ENCODE results near the gene FTO.
"Not testable (repeated sequence)": the region's sequence is repeated elsewhere in the genome, so short reads cannot be mapped to it uniquely, and the experiment has no call there.

FTO gene

DNA sequence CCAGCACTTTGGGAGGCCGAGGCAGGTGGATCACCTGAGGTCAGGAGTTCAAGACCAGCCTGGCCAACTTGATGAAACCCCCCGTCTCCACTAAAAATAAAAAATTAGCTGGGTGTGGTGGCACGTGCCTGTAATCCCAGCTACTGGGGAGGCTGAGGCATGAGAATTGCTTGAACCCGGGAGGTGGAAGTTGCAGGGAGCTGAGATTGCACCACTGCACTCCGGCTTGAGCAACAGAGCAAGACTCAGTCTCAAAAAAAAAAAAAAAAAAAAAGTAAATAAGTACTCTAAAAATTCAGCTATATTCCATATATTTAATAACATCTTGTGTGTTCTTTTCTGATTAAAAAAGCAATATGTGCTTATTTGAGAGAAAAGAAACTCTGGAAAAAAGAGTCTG, 142.6 kb downstream of the FTO start:
- DNase-seq; H3K4me3 Mint-ChIP-seq; H3K27ac Mint-ChIP-seq; H3K9me3 Mint-ChIP-seq; ATAC-seq (replicated peaks); H3K27me3 Mint-ChIP-seq: not testable (repeated sequence)
- Mint-ChIP-seq H3K36me3 (peaks cover 13 to 23% of the 10 kb centered on the region in 2 donors), H3K4me1 (peaks cover 6 to 11% of the 10 kb centered on the region in 2 donors)

DNA sequence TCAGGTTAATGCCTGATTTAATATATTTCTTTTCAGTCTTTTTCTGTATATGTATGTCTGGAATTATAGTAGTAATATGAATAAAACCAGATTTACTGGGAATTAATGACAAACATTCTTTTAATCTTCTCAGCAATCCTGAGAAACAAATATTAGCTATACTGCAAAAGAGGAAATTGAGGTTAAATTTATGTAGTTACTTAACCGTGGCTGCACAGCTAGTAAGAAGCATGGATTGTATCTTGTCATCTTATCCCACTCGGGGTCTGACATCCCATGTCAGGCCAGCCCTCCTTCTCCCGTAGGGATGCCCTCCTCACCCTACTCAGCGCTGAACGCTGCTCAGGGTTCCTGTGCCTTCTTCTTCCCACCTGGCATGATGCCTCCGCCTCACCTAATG, 143.0 kb downstream of the FTO start:
- Mint-ChIP-seq H3K4me3 (no peak overlapping the region), H3K9me3 (no peaks in the 10 kb centered on the region), H3K36me3 (peaks cover 10 to 20% of the 10 kb centered on the region in 2 donors), H3K27me3 (no peaks in the 10 kb centered on the region), H3K4me1 (peaks cover 4 to 11% of the 10 kb centered on the region in 2 donors), H3K27ac (no peak overlapping the region)
- DNase-seq (no peak), ATAC-seq (replicated peaks) (no peak)

DNA sequence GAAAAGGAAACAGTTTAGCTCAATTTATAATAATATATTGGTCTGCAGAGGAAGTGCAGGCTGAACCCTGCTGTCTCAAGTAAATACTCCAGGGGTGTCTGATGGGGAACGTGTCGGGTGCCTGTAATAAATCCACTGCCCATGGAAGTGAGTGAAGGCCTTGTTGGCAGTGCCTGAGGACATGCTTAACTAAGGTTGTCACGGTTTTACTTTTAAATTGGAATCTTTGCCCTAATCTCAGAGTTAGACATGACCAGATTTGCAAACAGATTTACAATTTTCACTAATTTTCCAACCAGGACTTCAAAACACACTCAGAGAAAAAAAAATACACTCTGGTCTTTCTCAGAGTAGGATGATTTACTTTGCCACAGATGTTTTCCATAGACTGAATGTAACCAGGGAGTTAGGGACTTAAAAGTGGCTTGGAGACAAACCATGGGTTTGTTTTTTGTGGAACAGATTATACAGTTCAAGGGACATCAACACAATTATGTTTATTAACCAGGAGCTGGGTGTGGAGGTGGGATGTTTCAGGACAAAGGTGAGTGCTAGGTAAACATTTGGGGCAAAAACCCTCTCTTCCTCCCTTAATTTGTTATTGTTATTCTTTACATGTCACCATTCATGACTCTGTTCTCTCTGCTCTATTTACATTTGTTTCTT, 144.5 kb downstream of the FTO start:
- H3K4me1 Mint-ChIP-seq = peaks cover 3 to 11% of the 10 kb centered on the region in 2 donors
- DNase-seq (no peak), ATAC-seq (replicated peaks) (no peak)
- no peak overlapping the region for H3K4me3 Mint-ChIP-seq
- H3K36me3 Mint-ChIP-seq = peaks cover 11 to 30% of the 10 kb centered on the region in 2 donors
- H3K27ac Mint-ChIP-seq = no peak overlapping the region
- H3K9me3 Mint-ChIP-seq = no peaks in the 10 kb centered on the region
- H3K27me3 Mint-ChIP-seq = no peaks in the 10 kb centered on the region

DNA sequence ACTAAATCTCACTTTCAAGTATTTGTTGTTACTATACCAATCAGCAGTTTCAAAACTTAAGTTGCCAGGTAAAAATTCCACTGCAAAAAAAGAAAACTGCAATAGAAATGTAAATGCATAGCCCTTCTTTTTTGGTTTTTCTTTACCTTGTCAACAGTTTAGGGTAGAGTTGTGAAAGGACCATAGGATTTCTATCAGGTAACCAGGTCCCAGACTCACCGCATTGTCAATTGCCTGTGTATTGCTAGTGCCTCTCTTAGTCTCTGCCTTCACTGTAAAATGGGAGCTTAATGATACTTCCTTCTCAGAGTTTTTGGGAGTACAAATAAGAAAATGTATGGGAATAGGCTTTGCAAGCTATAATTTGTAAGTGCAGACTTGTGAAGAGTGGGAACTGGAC, 145.0 kb downstream of the FTO start:
- H3K4me3 Mint-ChIP-seq = no peak overlapping the region
- H3K4me1 Mint-ChIP-seq = peaks cover 3 to 11% of the 10 kb centered on the region in 2 donors
- DNase-seq (no peak), ATAC-seq (replicated peaks) (no peak)
- peaks cover 15 to 35% of the 10 kb centered on the region in 2 donors for H3K36me3 Mint-ChIP-seq
- no peak overlapping the region for H3K27ac Mint-ChIP-seq
- H3K9me3 Mint-ChIP-seq = peaks cover 0 to under 1% of the 10 kb centered on the region in 2 donors
- no peaks in the 10 kb centered on the region for H3K27me3 Mint-ChIP-seq

DNA sequence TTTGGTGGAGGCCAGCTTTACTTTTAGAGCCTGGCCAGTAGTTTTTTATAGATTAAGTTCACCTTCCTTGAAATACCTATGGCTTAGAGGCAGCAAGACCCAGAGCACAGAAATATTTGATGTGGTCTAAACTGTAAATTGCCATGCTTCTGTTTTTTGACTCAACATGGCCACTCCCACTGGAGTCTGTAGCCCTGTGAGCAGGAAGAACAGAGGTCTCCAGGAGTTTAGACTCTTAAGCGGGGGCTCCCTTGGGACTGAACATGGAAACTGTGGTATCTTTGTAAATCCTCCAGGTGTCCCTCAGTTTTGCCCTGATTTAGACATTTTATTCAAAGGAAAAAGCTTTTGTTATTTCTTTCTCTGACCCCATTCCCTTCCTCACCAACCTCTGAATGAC, 145.6 kb downstream of the FTO start:
- Mint-ChIP-seq H3K27me3 (no peaks in the 10 kb centered on the region), H3K4me1 (peaks cover 3 to 11% of the 10 kb centered on the region in 2 donors), H3K36me3 (peaks cover 22 to 41% of the 10 kb centered on the region in 2 donors), H3K27ac (no peak overlapping the region), H3K9me3 (peaks cover 6% of the 10 kb centered on the region in 2 donors), H3K4me3 (no peak overlapping the region)
- ATAC-seq (replicated peaks) = no peak
- DNase-seq = no peak

DNA sequence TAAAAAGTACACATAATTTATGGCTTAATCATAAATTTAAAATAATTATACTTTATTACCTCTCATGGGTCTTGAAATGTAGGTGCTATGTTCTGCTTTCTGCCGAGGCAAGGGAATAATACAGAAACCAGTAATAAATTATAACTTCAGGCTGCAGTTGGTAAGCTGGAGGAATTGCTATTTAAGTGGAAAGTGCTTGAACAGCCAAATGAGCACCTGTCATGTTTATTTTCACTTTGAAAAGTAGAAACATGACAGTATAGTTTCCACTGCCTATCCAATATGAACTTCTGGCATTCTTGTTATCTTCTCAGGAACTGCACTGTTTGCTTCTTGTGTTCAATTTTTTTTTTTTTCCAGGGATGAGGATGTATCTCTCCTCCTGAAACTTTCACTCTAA, 146.0 kb downstream of the FTO start:
- Mint-ChIP-seq H3K4me1 (peaks cover 3 to 11% of the 10 kb centered on the region in 2 donors), H3K4me3 (no peak overlapping the region), H3K27ac (no peak overlapping the region), H3K9me3 (peaks cover 8% of the 10 kb centered on the region in 2 donors), H3K27me3 (no peaks in the 10 kb centered on the region), H3K36me3 (peaks cover 20 to 41% of the 10 kb centered on the region in 2 donors)
- no peak for ATAC-seq (replicated peaks)
- DNase-seq = no peak

DNA sequence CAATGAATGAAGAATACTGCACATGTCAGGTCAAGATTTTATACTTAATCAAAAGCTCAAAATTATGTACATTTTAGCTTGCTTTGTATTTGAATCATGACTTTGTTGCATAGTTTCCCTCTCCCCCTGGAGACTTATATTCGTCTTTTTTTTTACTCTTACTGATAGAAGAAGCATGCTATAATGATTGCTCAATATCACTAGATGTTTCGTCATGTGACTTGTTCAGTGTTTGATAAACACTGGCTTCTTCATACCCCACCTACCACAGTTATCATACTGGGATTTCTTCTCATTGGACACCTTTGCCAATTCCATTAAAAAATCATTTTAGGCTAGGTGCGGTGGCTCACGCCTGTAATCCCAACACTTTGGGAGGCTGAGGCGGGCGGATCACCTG, 148.7 kb downstream of the FTO start:
- H3K27ac Mint-ChIP-seq = no peak overlapping the region

DNA sequence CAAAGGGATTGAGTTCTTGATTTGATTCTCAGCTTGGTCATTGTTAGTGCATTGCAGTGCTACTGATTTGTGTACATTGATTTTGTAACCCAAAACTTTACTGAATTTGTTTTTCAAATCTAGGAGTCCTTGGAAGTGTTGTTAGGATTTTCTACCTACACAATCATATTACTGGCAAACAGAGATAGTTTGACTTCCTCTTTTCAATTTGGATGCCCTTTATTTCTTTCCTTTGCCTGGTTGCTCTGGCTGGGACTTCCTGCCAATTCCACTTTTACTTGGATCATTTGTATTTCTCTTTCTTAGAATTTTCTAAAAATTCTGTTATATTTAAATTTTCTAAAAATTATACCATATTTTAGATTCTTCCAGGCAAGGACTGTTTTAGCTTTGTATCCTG, 151.1 kb downstream of the FTO start:
- H3K9me3 Mint-ChIP-seq = peaks cover 8% of the 10 kb centered on the region in 2 donors
- no peak overlapping the region for H3K27ac Mint-ChIP-seq
- DNase-seq (no peak), ATAC-seq (replicated peaks) (no peak)
- no peaks in the 10 kb centered on the region for H3K4me1 Mint-ChIP-seq
- H3K4me3 Mint-ChIP-seq = no peak overlapping the region
- H3K27me3 Mint-ChIP-seq = no peaks in the 10 kb centered on the region
- H3K36me3 Mint-ChIP-seq = peaks cover 23 to 36% of the 10 kb centered on the region in 2 donors

More for the DNA sequence above, 148.7 kb downstream of the FTO start:
- Mint-ChIP-seq H3K36me3 (peaks cover 24 to 44% of the 10 kb centered on the region in 2 donors), H3K4me1 (peaks cover 2 to 6% of the 10 kb centered on the region in 2 donors), H3K27me3 (no peaks in the 10 kb centered on the region), H3K9me3 (peaks cover 8% of the 10 kb centered on the region in 2 donors), H3K4me3 (no peak overlapping the region)
- DNase-seq = no peak
- ATAC-seq (replicated peaks) = no peak

DNA sequence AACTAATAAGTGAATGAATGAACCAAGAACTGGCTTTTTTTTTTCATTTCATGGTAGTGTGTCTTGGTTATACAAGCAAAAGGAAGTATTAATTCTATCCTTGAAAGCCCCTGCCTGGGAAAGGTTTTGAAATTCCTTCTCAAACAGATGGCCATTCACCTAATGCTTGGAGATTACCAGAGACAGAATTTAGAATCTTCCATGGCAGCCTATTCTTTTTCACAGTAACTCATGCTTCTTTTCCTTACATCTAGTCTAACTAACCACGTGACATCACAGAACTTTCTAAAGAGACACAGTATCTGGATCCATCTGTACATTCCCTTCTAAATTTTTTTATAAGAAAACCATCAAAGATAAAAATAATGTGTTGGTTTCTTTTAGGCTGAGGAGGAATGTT, 151.6 kb downstream of the FTO start:
- H3K4me1 Mint-ChIP-seq = peaks cover 0 to 5% of the 10 kb centered on the region in 2 donors
- H3K9me3 Mint-ChIP-seq = peaks cover 8% of the 10 kb centered on the region in 2 donors
- no peak overlapping the region for H3K4me3 Mint-ChIP-seq
- DNase-seq = no peak
- H3K36me3 Mint-ChIP-seq = peaks cover 27 to 41% of the 10 kb centered on the region in 2 donors
- no peak overlapping the region for H3K27ac Mint-ChIP-seq
- H3K27me3 Mint-ChIP-seq = no peaks in the 10 kb centered on the region
- ATAC-seq (replicated peaks) = no peak

DNA sequence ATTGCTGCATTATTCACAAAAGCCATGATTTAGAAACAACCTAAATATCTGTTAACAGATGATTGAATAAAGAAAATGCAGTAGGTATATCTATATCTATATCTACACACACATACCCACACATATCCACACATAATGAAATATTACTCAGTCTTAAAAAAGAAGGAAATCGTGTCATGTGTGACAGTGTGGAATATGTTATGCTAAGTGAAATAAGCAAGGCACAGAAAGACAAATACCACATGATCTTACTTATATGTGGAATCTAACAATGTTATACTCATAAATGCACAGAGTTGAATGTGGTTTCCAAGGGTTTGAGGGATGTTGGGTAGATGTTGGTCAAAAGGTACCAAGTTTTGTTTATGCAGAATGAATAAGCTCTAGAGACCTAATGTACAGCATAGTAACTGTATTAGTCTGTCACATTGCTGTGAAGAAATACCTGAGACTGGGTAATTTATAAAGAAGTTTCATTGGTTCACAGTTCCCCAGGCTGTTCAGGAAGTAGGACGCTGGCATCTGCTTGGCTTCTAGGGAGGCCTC, 156.1 kb downstream of the FTO start:
- Mint-ChIP-seq H3K27me3 (no peaks in the 10 kb centered on the region), H3K36me3 (peaks cover 18 to 22% of the 10 kb centered on the region in 2 donors), H3K27ac (no peak overlapping the region), H3K4me1 (peaks cover 2 to 15% of the 10 kb centered on the region in 2 donors), H3K4me3 (no peak overlapping the region), H3K9me3 (no peaks in the 10 kb centered on the region)
- no peak for DNase-seq
- no peak for ATAC-seq (replicated peaks)

DNA sequence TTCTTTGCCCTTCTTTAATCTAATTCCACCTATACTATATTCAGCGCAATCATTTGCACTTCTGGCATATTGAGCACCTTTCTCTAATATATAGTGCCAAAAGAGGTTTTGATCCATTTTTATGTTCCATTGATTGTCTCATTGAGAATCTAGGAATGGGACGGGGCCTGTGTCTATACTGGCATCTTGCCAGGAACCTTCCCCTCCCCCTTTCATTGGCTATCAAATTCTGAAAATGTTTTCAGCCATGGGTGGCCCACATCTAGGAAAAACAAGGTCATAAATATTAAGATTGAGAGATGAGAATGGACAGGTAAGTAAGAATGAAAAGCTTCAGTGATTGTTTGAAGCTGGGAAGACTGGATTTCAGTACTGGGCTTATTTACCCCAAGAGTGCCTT, 159.9 kb downstream of the FTO start:
- Mint-ChIP-seq H3K4me3 (no peak overlapping the region), H3K27me3 (no peaks in the 10 kb centered on the region), H3K4me1 (peaks cover 12 to 27% of the 10 kb centered on the region in 2 donors), H3K9me3 (peaks cover 0 to 3% of the 10 kb centered on the region in 2 donors), H3K36me3 (peaks cover 22 to 29% of the 10 kb centered on the region in 2 donors), H3K27ac (no peak overlapping the region)
- DNase-seq (no peak), ATAC-seq (replicated peaks) (no peak)

DNA sequence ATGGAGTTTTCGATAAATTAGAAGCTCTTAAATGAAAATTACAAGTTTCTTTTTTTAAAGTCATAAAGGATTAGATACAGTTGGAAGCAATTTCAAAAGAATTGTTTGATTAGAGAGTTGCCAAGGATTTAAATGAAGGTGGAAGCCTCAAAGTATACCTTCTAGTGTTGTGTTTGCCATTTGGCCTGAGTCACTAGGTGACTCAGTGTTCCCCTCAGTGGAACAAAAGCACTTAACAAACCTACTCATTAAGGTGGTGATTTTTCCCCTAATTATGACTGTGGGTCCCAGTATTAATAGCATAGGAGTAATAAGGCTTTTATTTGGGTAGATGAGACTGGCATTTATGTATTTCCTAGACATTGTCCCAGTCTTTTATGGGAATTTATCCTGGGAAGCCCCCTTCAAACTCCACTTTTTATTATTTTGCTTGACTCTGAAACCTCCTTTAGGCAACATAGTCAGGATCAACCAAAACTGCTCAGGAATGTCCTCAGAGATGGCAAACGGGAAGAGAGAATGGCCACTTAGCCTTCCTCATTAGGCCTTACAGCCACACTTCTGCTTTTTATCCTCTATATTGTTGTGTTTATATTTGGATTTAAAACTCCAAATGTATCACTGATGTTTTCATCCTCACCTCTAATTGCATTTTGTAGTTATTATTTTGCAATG, 161.0 kb downstream of the FTO start:
- ATAC-seq (replicated peaks) (peak; percentile 64 to 70), DNase-seq (no peak)
- Mint-ChIP-seq H3K4me1 (peaks cover 12 to 27% of the 10 kb centered on the region in 2 donors), H3K4me3 (peak overlapping the region; percentile 9 to 46), H3K27me3 (no peaks in the 10 kb centered on the region), H3K36me3 (peaks cover 26 to 35% of the 10 kb centered on the region in 2 donors), H3K27ac (peak overlapping the region; percentile 75), H3K9me3 (peaks cover 3 to 5% of the 10 kb centered on the region in 2 donors)

DNA sequence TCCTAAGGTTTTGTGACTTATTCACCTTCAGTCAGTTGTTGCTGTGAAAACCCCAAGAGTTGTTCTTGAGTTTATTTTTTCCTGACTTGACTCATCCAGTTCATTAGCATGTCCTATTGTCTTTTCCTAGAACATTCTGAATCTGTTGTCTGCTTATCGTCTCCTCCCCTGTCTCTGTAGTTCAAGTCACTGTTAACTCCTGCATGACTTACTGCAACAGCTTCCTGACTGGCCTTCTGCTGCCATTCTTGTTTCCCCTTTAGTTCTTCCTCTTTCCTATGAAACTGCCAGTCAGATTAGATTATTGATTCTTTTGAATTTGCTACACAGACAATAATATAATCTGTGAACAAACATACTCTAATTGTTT, 161.5 kb downstream of the FTO start:
- Mint-ChIP-seq H3K36me3 (peaks cover 25 to 34% of the 10 kb centered on the region in 2 donors), H3K27ac (peak overlapping the region; percentile 75), H3K9me3 (peaks cover 5% of the 10 kb centered on the region in 2 donors), H3K4me3 (peak overlapping the region; percentile 9 to 46), H3K4me1 (peaks cover 12 to 23% of the 10 kb centered on the region in 2 donors), H3K27me3 (no peaks in the 10 kb centered on the region)
- ATAC-seq (replicated peaks) (peak; percentile 97), DNase-seq (peak; percentile 20)

DNA sequence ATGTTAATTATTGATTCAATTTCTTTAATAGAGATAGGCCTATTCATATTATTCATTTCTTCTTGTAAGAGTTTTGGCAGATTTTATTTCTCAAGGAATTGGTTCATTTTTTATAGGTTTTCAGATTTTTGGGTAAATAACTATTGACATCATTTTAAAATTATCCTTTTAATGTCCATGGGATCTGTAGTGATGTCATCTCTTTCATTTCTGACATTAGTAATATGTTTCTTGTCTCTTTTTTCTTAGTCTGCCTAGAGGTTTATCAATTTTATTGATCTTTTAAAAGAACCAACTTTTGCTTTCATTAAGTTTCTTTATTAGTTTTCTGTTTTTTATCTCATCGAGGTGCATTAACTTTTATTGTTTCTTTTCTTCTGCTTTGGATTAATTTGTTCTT, 162.6 kb downstream of the FTO start:
- Mint-ChIP-seq H3K4me1 (peaks cover 12 to 22% of the 10 kb centered on the region in 2 donors), H3K27ac (no peak overlapping the region), H3K4me3 (no peak overlapping the region), H3K27me3 (no peaks in the 10 kb centered on the region), H3K36me3 (peaks cover 34 to 44% of the 10 kb centered on the region in 2 donors), H3K9me3 (peaks cover 9 to 10% of the 10 kb centered on the region in 2 donors)
- no peak for DNase-seq
- ATAC-seq (replicated peaks) = no peak

DNA sequence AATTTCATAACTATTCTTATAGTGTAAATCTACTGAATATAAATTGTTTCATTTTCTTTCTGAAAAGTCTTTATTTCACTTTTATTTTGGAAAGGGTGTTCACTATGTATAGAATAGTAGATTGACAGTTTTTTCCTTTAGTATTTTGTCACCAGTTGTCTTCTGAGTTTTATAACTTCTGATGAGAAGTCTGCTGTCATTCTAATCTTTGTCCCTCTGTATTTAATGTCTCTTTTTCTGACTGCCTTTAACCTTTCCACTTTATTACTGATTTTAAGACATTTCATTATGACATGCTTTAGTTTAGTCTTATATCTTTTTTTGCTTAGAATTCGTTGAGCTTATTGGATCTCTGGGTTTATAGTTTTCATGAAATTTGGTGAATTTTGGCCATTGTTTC, 166.9 kb downstream of the FTO start:
- peaks cover 7 to 16% of the 10 kb centered on the region in 2 donors for H3K4me1 Mint-ChIP-seq
- ATAC-seq (replicated peaks) (no peak), DNase-seq (no peak)
- H3K4me3 Mint-ChIP-seq = no peak overlapping the region
- H3K27ac Mint-ChIP-seq = no peak overlapping the region
- H3K9me3 Mint-ChIP-seq = peaks cover 9 to 10% of the 10 kb centered on the region in 2 donors
- H3K36me3 Mint-ChIP-seq = peaks cover 51 to 62% of the 10 kb centered on the region in 2 donors
- no peaks in the 10 kb centered on the region for H3K27me3 Mint-ChIP-seq

All from stimulated activated naive B cell treated with anti-CD40 and anti-IgM and Interleukin-4, amounts not matched to agents 10 μg/mL and 1 μg/mL and 100 μg/mL, for 72 hours (primary cell).